Stomach (tissue), 9 donors: ENCODE data around the gene PHIP. TPM values are rescaled to one million over a fixed set of nuclear protein-coding genes. Genes with fewer than 3 reads are reported as not detected.

Experiments
- DNase-seq, 2 donors: peaks; one replicate each; pipeline versions ENCODE4 v3.0.0 to v3.0.0-alpha.2; 2013 to 2019
- H3K27ac ChIP-seq, 5 donors: fragments of 200-600 bp in 4 of 5; sonication (generic) in 4 of 5; one replicate each; pipeline ENCODE4 v1.5.1; 2013 to 2019; ENCODE audit warnings: mild to moderate bottlenecking in 1 of 5, moderate library complexity in 1 of 5
- H3K27me3 ChIP-seq, 3 donors: fragments of 200-600 bp; sonication (generic); one replicate each; pipeline ENCODE4 v1.5.1; 2017 to 2019; ENCODE audit warnings: mixed run types in 1 of 3
- H3K36me3 ChIP-seq, 4 donors: fragments of 200-600 bp; sonication (generic); 1 replicate in 3 of 4; 2 replicates in 1 of 4; pipeline ENCODE4 v1.5.1; 2016 to 2019
- H3K4me1 ChIP-seq, 4 donors: fragments of 200-600 bp; sonication (generic); one replicate each; pipeline ENCODE4 v1.5.1; 2016 to 2019
- H3K4me3 ChIP-seq, 4 donors: fragments of 200-600 bp; sonication (generic) in 3 of 4; one replicate each; pipeline ENCODE4 v1.5.1; 2016 to 2019; ENCODE audit warnings: mild to moderate bottlenecking in 1 of 4
- H3K9me3 ChIP-seq, 4 donors: fragments of 200-600 bp; sonication (generic); one replicate each; pipeline ENCODE4 v1.5.1; 2016 to 2019
- CTCF ChIP-seq, 7 experiments: fragments of 450-650 bp in 4 of 7; fragments of 200-600 bp in 3 of 7; sonication (generic) in 3 of 7; IDR thresholded peaks; one replicate each; pipeline ENCODE4 v1.5.1; 2016 to 2019; ENCODE audit warnings: antibody characterized with exemption in 7 of 7, control low read depth in 2 of 7, mild to moderate bottlenecking in 1 of 7
- EP300 ChIP-seq: sonication (generic); formaldehyde crosslinking; IDR thresholded peaks from one replicate; pipeline ENCODE4 v1.6.1; 2017; ENCODE audit warnings: antibody characterized with exemption
- POLR2A ChIP-seq, 4 donors: fragments of 450-650 bp; IDR thresholded peaks; one replicate each; pipeline ENCODE4 v1.6.1; 2016; ENCODE audit warnings: antibody characterized with exemption in 4 of 4, control low read depth in 2 of 4, mild to moderate bottlenecking in 1 of 4, moderate library complexity in 1 of 4
- POLR2AphosphoS5 ChIP-seq, 3 donors: sonication (generic); formaldehyde crosslinking; IDR thresholded peaks; one replicate each; pipeline ENCODE4 v1.6.1; 2016; ENCODE audit warnings: antibody characterized with exemption in 3 of 3
- WGBS, 5 donors: extraction: QIAGEN DNeasy Blood & Tissue Kit in 3 of 5; methylation state at CpG; one replicate each; pipeline versions ENCODE4 v1.1.5 to v1.1.7; 2013 to 2018; 5-methylcytosine and 5-hydroxymethylcytosine counted together
- intact Hi-C: fragments of 100-400 bp; cut with DNase I; formaldehyde crosslinking; loops from one replicate; pipeline ENCODE4 v1.15.1; 2023; ENCODE audit warnings: low total_unique reads
- polyA plus RNA-seq, 3 donors: library from polyadenylated mRNA; stranded (reverse); fragments of 200-250 nt; gene quantifications; one replicate each; pipeline ENCODE4 v1.2.3, GENCODE V29; 2013
- total RNA-seq, 5 donors: library from RNA; depleted of rRNA; stranded (reverse); fragments of >200 nt; gene quantifications; one replicate each; pipeline versions ENCODE4 v1.1.0 to v1.2.3, GENCODE V29; 2014 to 2016
- donor health status: healthy with polysubstance abuse.
- donor health status: Bipolar disorder and iron deficiency.
- donor health status: healthy.

PHIP gene
- total and polyA plus RNA-seq, 8 donors = 3.2 to 70.7 (median 22.5) TPM

GRCh38 chr6:79030511-79030910 is 47.5 kb downstream of the PHIP start:
- Histone ChIP-seq H3K4me3 (no peak overlapping the region), H3K9me3 (no peaks in the 10 kb centered on the region), H3K27me3 (no peaks in the 10 kb centered on the region), H3K36me3 (peaks cover 0 to 17% (median 13%) of the 10 kb centered on the region in 4 donors), H3K4me1 (peaks cover 0 to 24% (median 11%) of the 10 kb centered on the region in 4 donors), H3K27ac (no peak overlapping the region)
- intact Hi-C loops = no loop called here
- TF ChIP-seq POLR2AphosphoS5 (IDR thresholded peaks at IDR 0.05) (no peak), CTCF (IDR thresholded peaks at IDR 0.05) (no peak), POLR2A (IDR thresholded peaks at IDR 0.05) (no peak), EP300 (no peak)
- no peak for DNase-seq
- 87 to 95% (median 93%) methylated on average over 1 of the region's 1 CpG for WGBS, 5 donors

- peaks cover 0 to 24% (median 12%) of the 10 kb centered on the region in 4 donors for H3K4me1 ChIP-seq
- no peak for TF ChIP-seq CTCF (IDR thresholded peaks at IDR 0.05)
- no peak for TF ChIP-seq POLR2A (IDR thresholded peaks at IDR 0.05)
- H3K36me3 ChIP-seq = peaks cover 0 to 17% (median 15%) of the 10 kb centered on the region in 4 donors
- no peak overlapping the region for H3K4me3 ChIP-seq
- no peaks in the 10 kb centered on the region for H3K9me3 ChIP-seq
- DNase-seq = no peak
- intact Hi-C loops = no loop called here
- WGBS, 5 donors = 95 to 99% (median 99%) methylated on average over 2 of the region's 2 CpGs
- no peaks in the 10 kb centered on the region for H3K27me3 ChIP-seq
- H3K27ac ChIP-seq = no peak overlapping the region
Measured at GRCh38 chr6:79030023-79030422, 48.0 kb downstream of the PHIP start.

- Histone ChIP-seq H3K27me3 (no peaks in the 10 kb centered on the region), H3K4me3 (no peak overlapping the region), H3K4me1 (peaks cover 0 to 24% (median 12%) of the 10 kb centered on the region in 4 donors), H3K27ac (no peak overlapping the region), H3K36me3 (peaks cover 0 to 27% (median 17%) of the 10 kb centered on the region in 4 donors), H3K9me3 (no peaks in the 10 kb centered on the region)
- no peak for DNase-seq
- 96 to 100% (median 98%) methylated on average over 1 of the region's 1 CpG for WGBS, 5 donors
- intact Hi-C loops = no loop called here
- TF ChIP-seq POLR2AphosphoS5 (IDR thresholded peaks at IDR 0.05) (no peak), POLR2A (IDR thresholded peaks at IDR 0.05) (no peak), CTCF (IDR thresholded peaks at IDR 0.05) (no peak), EP300 (no peak)
Measured at GRCh38 chr6:79028641-79029314, 49.3 kb downstream of the PHIP start.

GRCh38 chr6:79011940-79012339 is 66.1 kb downstream of the PHIP start:
- TF ChIP-seq EP300 = no peak
- no peak for TF ChIP-seq POLR2A (IDR thresholded peaks at IDR 0.05)
- TF ChIP-seq POLR2AphosphoS5 (IDR thresholded peaks at IDR 0.05) = no peak
- TF ChIP-seq CTCF (IDR thresholded peaks at IDR 0.05) = no peak
- no peak overlapping the region for H3K4me3 ChIP-seq
- H3K27ac ChIP-seq = no peak overlapping the region
- H3K4me1 ChIP-seq = no peaks in the 10 kb centered on the region
- H3K27me3 ChIP-seq = no peaks in the 10 kb centered on the region
- no peaks in the 10 kb centered on the region for H3K9me3 ChIP-seq
- intact Hi-C loops = no loop called here
- peaks cover 0 to 69% (median 43%) of the 10 kb centered on the region in 4 donors for H3K36me3 ChIP-seq
- no peak for DNase-seq
